GM12878 (cell line): ENCODE results near the gene TTK.

ENCODE experiments used
- CTCF ChIP-seq, 3 experiments: IDR thresholded peaks in 2 of 3; conservative IDR thresholded peaks in 1 of 3; 2 replicates each; pipeline ENCODE4 v1.5.1; 2011; ENCODE audit warnings: low read depth in 3 of 3, low read length in 3 of 3, mild to moderate bottlenecking in 3 of 3, control low read depth in 2 of 3, moderate library complexity in 2 of 3, inconsistent platforms in 1 of 3, mixed read lengths in 1 of 3; ENCODE audit not compliant: control insufficient read depth in 2 of 3, insufficient read depth in 1 of 3; ENCODE audit errors: extremely low read depth in 1 of 3
- EZH2 ChIP-seq: IDR thresholded peaks from 2 replicates; pipeline ENCODE4 v1.6.1; 2012; ENCODE audit warnings: low read depth, mild to moderate bottlenecking, control low read depth, inconsistent platforms, low read length, borderline replicate concordance; ENCODE audit not compliant: control insufficient read depth
- NFIC ChIP-seq: IDR thresholded peaks from 2 replicates; pipeline ENCODE4 v1.6.1; 2012; ENCODE audit warnings: low read depth, mild to moderate bottlenecking, inconsistent platforms, low read length, moderate library complexity
- POLR2AphosphoS5 ChIP-seq: IDR thresholded peaks from 2 replicates; pipeline ENCODE4 v1.6.1; 2011; ENCODE audit warnings: mild to moderate bottlenecking, low read length, inconsistent platforms
- RAD21 ChIP-seq: IDR thresholded peaks from 2 replicates; pipeline ENCODE4 v1.6.1; 2011; ENCODE audit warnings: mild to moderate bottlenecking, low read depth, low read length, moderate library complexity; ENCODE audit not compliant: insufficient read depth
- TAF1 ChIP-seq: IDR thresholded peaks from 2 replicates; pipeline ENCODE4 v1.6.1; 2011; ENCODE audit warnings: mild to moderate bottlenecking, low read depth, low read length, borderline replicate concordance
- ZBTB33 ChIP-seq: fragments of 450-650 bp; IDR thresholded peaks from 2 replicates; pipeline ENCODE4 v1.6.1; 2017; ENCODE audit warnings: mild to moderate bottlenecking
- ZNF592 ChIP-seq: fragments of 450-650 bp; IDR thresholded peaks from 2 replicates; pipeline ENCODE4 v1.6.1; 2017; ENCODE audit warnings: mild to moderate bottlenecking, moderate library complexity

GRCh38 chr6:80003826-80004172 is 650 bp upstream of the TTK start:
- TF ChIP-seq EZH2 (no peak), NFIC (no peak), POLR2AphosphoS5 (no peak), ZNF592 (no peak), RAD21 (no peak), CTCF (IDR thresholded peaks at IDR 0.05 in 2 of 3, conservative IDR thresholded peaks at IDR 0.05 in 1 of 3; ENCODE audit: control insufficient read depth in 2 of 3, extremely low read depth in 1 of 3, insufficient read depth in 1 of 3, low read depth in 3 of 3, low read length in 3 of 3) (no peak), ZBTB33 (no peak), TAF1 (no peak)
